Coronary artery (tissue), 2 donors: ENCODE data around the gene PRMT7.

Experiments used
- DNase-seq: peaks from one replicate; pipeline ENCODE4 v3.0.0-alpha.2; 2017; ENCODE audit warnings: low spot score
- H3K27ac ChIP-seq, 2 donors: fragments of 200-600 bp; sonication (generic); one replicate each; pipeline ENCODE4 v1.5.1; 2016 to 2019
- H3K4me3 ChIP-seq: fragments of 200-600 bp; sonication (generic); 2 replicates; pipeline ENCODE4 v1.5.1; 2016; ENCODE audit warnings: mild to moderate bottlenecking, moderate library complexity
- CTCF ChIP-seq: fragments of 200-600 bp; sonication (generic); IDR thresholded peaks from one replicate; pipeline ENCODE4 v1.5.1; 2019; ENCODE audit warnings: antibody characterized with exemption

Gene PRMT7

GRCh38 chr16:68372381-68372720 lies 61.5 kb downstream of the PRMT7 start:
- Histone ChIP-seq H3K27ac (no peak overlapping the region), H3K4me3 (no peak overlapping the region)
- no peak for TF ChIP-seq CTCF
- no peak for DNase-seq

GRCh38 chr16:68372806-68373205 lies 62.0 kb downstream of the PRMT7 start:
- no peak overlapping the region for H3K4me3 ChIP-seq
- DNase-seq: no peak

GRCh38 chr16:68373528-68374245 lies 62.9 kb downstream of the PRMT7 start:
- no peak for TF ChIP-seq CTCF
- Histone ChIP-seq H3K27ac (no peak overlapping the region), H3K4me3 (no peak overlapping the region)
- no peak for DNase-seq

More at GRCh38 chr16:68372806-68373205, 62.0 kb downstream of the PRMT7 start:
- TF ChIP-seq CTCF: no peak
- no peak overlapping the region for H3K27ac ChIP-seq

- no peak for TF ChIP-seq CTCF
- no peak for DNase-seq
- H3K27ac ChIP-seq: no peak overlapping the region
Measured at GRCh38 chr16:68374246-68374805, 63.5 kb downstream of the PRMT7 start.

GRCh38 chr16:68374961-68375660 lies 64.3 kb downstream of the PRMT7 start:
- H3K27ac ChIP-seq: no peak overlapping the region
- no peak for DNase-seq

More at GRCh38 chr16:68374246-68374805, 63.5 kb downstream of the PRMT7 start:
- H3K4me3 ChIP-seq: no peak overlapping the region

GRCh38 chr16:68375801-68376536 lies 65.2 kb downstream of the PRMT7 start:
- DNase-seq: no peak
- no peak overlapping the region for H3K27ac ChIP-seq
- no peak overlapping the region for H3K4me3 ChIP-seq
- no peak for TF ChIP-seq CTCF

More at GRCh38 chr16:68374961-68375660, 64.3 kb downstream of the PRMT7 start:
- H3K4me3 ChIP-seq: no peak overlapping the region
- no peak for TF ChIP-seq CTCF
